Measurements from ENCODE around the gene THSD4.

DNA sequence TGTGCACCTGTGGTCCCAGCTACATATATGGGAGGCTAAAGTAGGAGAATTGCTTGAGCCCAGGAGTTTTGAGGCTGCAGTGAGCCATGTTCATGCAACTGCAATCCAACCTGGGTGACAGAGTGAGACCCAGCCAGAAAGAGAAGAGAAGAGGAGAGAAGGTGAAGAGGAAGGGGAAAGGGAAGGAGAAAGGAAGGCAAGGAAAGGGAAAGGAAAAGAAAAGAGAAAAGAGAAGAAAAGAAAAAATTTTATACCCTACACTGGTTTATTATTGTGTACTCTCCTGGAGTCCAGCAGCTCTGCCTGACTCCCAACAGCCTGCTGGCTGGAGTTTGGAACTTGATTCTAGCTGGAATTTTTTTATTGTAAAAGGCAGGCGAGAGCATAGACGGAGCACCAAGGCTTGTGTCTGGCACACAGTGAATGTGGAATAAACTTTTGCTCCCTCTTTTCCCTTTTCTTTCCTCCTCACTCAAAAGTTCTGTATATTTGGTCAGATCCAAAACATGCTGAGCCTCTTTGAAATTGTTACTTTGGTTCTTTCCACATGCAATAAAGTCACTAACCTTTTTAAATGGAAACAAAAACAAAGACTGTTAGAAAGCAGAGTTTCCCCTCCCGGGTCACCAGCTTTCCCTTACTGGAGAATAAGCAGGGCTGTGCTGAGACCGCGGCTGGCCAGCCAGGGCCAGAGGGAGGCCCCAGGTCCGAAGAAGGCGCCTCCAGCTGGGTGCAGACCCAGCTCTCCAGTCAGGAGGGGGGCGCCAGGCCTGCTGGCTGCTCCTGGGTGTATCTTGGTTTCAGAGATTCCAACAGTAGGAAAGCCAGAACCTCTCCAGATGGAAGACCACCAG is 9.9 kb downstream of the THSD4 start:
- no peak for TF ChIP-seq YY1 (IDR thresholded peaks at IDR 0.05; ENCODE audit: insufficient read depth, insufficient read length)
- no peak for TF ChIP-seq ZNF274 (IDR thresholded peaks at IDR 0.05; ENCODE audit: low read depth, low read length)

Data from NT2/D1 (cell line).